HepG2 (cell line): Measurements from ENCODE around the gene CCND1. TPM values are rescaled to one million over a fixed set of nuclear protein-coding genes. Genes with fewer than 3 reads are reported as not detected.

ENCODE experiments used
- CBX2 ChIP-seq, 2 experiments: fragments of 200-600 bp in 1 of 2; sonication (generic); formaldehyde crosslinking in 1 of 2; IDR thresholded peaks; 2 replicates each; pipeline versions ENCODE4 v1.7.0 to v1.8.1; 2018 to 2022; ENCODE audit warnings: low read depth in 2 of 2, low read length in 1 of 2, mild to moderate bottlenecking in 1 of 2, missing genetic modification reagents in 1 of 2
- EHMT2 ChIP-seq: fragments of 200-600 bp; sonication (generic); IDR thresholded peaks from 2 replicates; pipeline ENCODE4 v1.7.0; 2017; ENCODE audit warnings: antibody characterized with exemption, low read depth, low read length, borderline replicate concordance
- HBP1 ChIP-seq: IDR thresholded peaks from 2 replicates; pipeline ENCODE4 v1.6.1; 2016; ENCODE audit warnings: low read depth, control low read depth
- JUND ChIP-seq: sonication (generic); formaldehyde crosslinking; IDR thresholded peaks from 2 replicates; pipeline ENCODE4 v1.8.0; 2022; ENCODE audit warnings: mild to moderate bottlenecking, missing genetic modification reagents
- MAFK ChIP-seq, 2 experiments: IDR thresholded peaks in 1 of 2; conservative IDR thresholded peaks in 1 of 2; 2 replicates each; pipeline ENCODE4 v1.6.1; 2011; ENCODE audit warnings: improper control_type of control experiment in 2 of 2, low read length in 2 of 2
- MLLT10 ChIP-seq: sonication (generic); formaldehyde crosslinking; IDR thresholded peaks from 2 replicates; pipeline ENCODE4 v1.4.0; 2020; ENCODE audit warnings: missing genetic modification reagents
- NKX3-1 ChIP-seq: sonication (generic); formaldehyde crosslinking; IDR thresholded peaks from 2 replicates; pipeline ENCODE4 v1.5.0; 2020; ENCODE audit warnings: missing genetic modification reagents
- NR1H2 ChIP-seq: sonication (generic); formaldehyde crosslinking; IDR thresholded peaks from 2 replicates; pipeline ENCODE4 v1.8.1; 2022; ENCODE audit warnings: low read depth, missing genetic modification reagents, borderline replicate concordance
- RAD51 ChIP-seq: fragments of 450-650 bp; IDR thresholded peaks from 2 replicates; pipeline ENCODE4 v1.6.1; 2016; ENCODE audit warnings: borderline replicate concordance
- RARA ChIP-seq: IDR thresholded peaks from 2 replicates; pipeline ENCODE4 v1.6.1; 2016; ENCODE audit warnings: missing genetic modification reagents, missing compliant biosample characterization
- THAP8 ChIP-seq: sonication (generic); formaldehyde crosslinking; IDR thresholded peaks from 2 replicates; pipeline ENCODE4 v1.5.1; 2020; ENCODE audit warnings: missing genetic modification reagents, mild to moderate bottlenecking, borderline replicate concordance
- ZBTB8A ChIP-seq: sonication (generic); formaldehyde crosslinking; IDR thresholded peaks from 2 replicates; pipeline ENCODE4 v1.4.0; 2020; ENCODE audit warnings: mild to moderate bottlenecking, low read depth, missing genetic modification reagents, borderline replicate concordance
- ZC3H4 ChIP-seq: sonication (generic); formaldehyde crosslinking; IDR thresholded peaks from 2 replicates; pipeline ENCODE4 v1.4.0; 2020; ENCODE audit warnings: missing genetic modification reagents, borderline replicate concordance
- ZNF160 ChIP-seq: sonication (generic); formaldehyde crosslinking; IDR thresholded peaks from 2 replicates; pipeline ENCODE4 v1.8.0; 2022; ENCODE audit warnings: mild to moderate bottlenecking, inconsistent platforms, missing genetic modification reagents
- ZNF264 ChIP-seq: sonication (generic); formaldehyde crosslinking; IDR thresholded peaks from 2 replicates; pipeline ENCODE4 v1.4.0; 2020; ENCODE audit warnings: missing genetic modification reagents
- ZNF546 ChIP-seq: sonication (generic); formaldehyde crosslinking; conservative IDR thresholded peaks from 2 replicates; pipeline ENCODE4 v1.8.1; 2023; ENCODE audit warnings: mild to moderate bottlenecking, missing genetic modification reagents
- ZNF564 ChIP-seq: sonication (generic); formaldehyde crosslinking; IDR thresholded peaks from 2 replicates; pipeline ENCODE4 v1.8.1; 2023; ENCODE audit warnings: mild to moderate bottlenecking, missing genetic modification reagents
- ZNF577 ChIP-seq: sonication (generic); formaldehyde crosslinking; IDR thresholded peaks from 2 replicates; pipeline ENCODE4 v1.4.0; 2020; ENCODE audit warnings: mild to moderate bottlenecking, low read depth, missing genetic modification reagents, borderline replicate concordance
- ZNF646 ChIP-seq: sonication (generic); formaldehyde crosslinking; IDR thresholded peaks from 2 replicates; pipeline ENCODE4 v1.9.0; 2021; ENCODE audit warnings: mild to moderate bottlenecking, missing genetic modification reagents
- ZNF75D ChIP-seq: sonication (generic); formaldehyde crosslinking; IDR thresholded peaks from 2 replicates; pipeline ENCODE4 v1.8.1; 2023; ENCODE audit warnings: missing genetic modification reagents, mild to moderate bottlenecking, borderline replicate concordance
- ZNF850 ChIP-seq: sonication (generic); formaldehyde crosslinking; conservative IDR thresholded peaks from 2 replicates; pipeline ENCODE4 v1.9.0; 2021; ENCODE audit warnings: mild to moderate bottlenecking, missing genetic modification reagents
- polyA plus RNA-seq, 8 experiments: library from polyadenylated mRNA; depleted of rRNA in 3 of 8; stranded (reverse) in 7 of 8; unstranded in 1 of 8; fragments of >200 nt; fragmentation: Illumina TruSeq in 4 of 8; extraction: Trizol in 4 of 8; gene quantifications; 2 replicates each; pipeline versions ENCODE4 v1.2.1 to v1.2.3, GENCODE V29; 2011 to 2016; ENCODE audit warnings: low read depth in 4 of 8, missing spikeins in 1 of 8, mixed read lengths in 1 of 8; ENCODE audit not compliant: insufficient read depth in 1 of 8
- total RNA-seq, 5 experiments: library from RNA; depleted of rRNA; stranded (reverse); fragments of >200 nt; fragmentation: Illumina TruSeq; extraction: Trizol; gene quantifications; 2 replicates each; pipeline ENCODE4 v1.2.3, GENCODE V29; 2016; ENCODE audit warnings: low read depth in 1 of 5

The CCND1 gene
- total and polyA plus RNA-seq, 2 of the 13 experiments (the other 11 are each of a cell fraction or from before 2014, with no cell fraction given), result 107 to 136 TPM

- TF ChIP-seq HBP1 (CRISPR knock-in tag) (0 out of 2 replicates have a peak, but pooled peaks have one; percentile 25), ZNF577 (CRISPR knock-in tag) (no peak), THAP8 (no peak), ZNF546 (CRISPR knock-in tag) (no peak), NR1H2 (CRISPR knock-in tag) (no peak), MLLT10 (no peak), EHMT2 (no peak), RAD51 (no peak), ZC3H4 (CRISPR knock-in tag) (no peak), ZNF850 (CRISPR knock-in tag) (no peak), ZNF75D (CRISPR knock-in tag) (no peak), ZNF160 (CRISPR knock-in tag) (peak; percentile 45; the same call in 1 of the 2 replicates), JUND (CRISPR knock-in tag) (0 out of 2 replicates have a peak, but pooled peaks have one; percentile 24), MAFK (conservative IDR thresholded peaks at IDR 0.05 in 1 of 2, IDR thresholded peaks at IDR 0.05 in 1 of 2; ENCODE audit: low read length in 2 of 2) (no peak), ZNF646 (no peak), ZNF264 (CRISPR knock-in tag) (no peak), RARA (CRISPR knock-in tag) (peak; percentile 68), ZNF564 (CRISPR knock-in tag) (peak; percentile 32; the same call in 1 of the 2 replicates), NKX3-1 (CRISPR knock-in tag) (0 out of 2 replicates have a peak, but pooled peaks have one; percentile 54), CBX2 (IDR thresholded peaks at IDR 0.05; ENCODE audit: low read depth, low read length) (no peak), CBX2 (CRISPR knock-in tag; IDR thresholded peaks at IDR 0.05; ENCODE audit: low read depth) (no peak), ZBTB8A (no peak)
Observed at GRCh38 chr11:69700278-69701140, 59.6 kb downstream of the CCND1 start (continued).
